Measurements from ENCODE around the gene SORCS1. TPM values are rescaled to one million over a fixed set of nuclear protein-coding genes. Genes with fewer than 3 reads are reported as not detected.

SORCS1 gene
- total RNA-seq, 1 experiment from 2014 or later: not detected

DNA sequence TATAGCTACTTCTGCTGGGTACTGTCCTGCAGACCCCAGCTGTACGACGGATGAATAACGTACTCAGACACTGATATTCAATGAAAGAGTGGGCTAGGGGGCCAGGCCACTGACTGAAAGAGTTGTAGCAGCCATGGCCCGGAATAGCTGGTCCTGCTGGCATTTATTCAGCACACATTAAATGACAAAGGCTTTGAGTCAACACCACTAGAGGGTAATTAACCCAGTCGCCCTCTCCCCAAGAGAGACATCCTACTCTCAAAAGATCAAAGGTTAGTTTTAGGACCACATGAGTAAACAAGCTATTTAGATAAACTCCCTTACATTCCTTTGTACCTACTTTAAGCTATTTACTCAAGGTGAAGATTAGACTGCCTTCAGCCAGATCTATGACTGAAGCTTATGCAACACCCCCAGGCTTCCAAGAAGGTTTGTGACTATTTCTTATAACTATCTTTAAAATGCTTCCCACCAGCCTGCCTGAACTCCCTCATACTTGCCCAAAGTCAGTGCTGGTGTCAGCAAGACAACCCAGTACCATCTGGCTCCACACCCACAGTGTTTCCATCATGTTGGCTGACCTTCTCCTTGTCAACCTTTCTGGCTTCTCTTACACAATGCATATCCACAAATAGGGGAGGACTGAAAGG is 629.1 kb downstream of the SORCS1 start:
- Histone ChIP-seq H3K4me3 (no peak overlapping the region), H3K36me3 (no peaks in the 10 kb centered on the region), H3K9me3 (no peaks in the 10 kb centered on the region), H3K27me3 (no peaks in the 10 kb centered on the region)
- DNase-seq: no peak

DNA sequence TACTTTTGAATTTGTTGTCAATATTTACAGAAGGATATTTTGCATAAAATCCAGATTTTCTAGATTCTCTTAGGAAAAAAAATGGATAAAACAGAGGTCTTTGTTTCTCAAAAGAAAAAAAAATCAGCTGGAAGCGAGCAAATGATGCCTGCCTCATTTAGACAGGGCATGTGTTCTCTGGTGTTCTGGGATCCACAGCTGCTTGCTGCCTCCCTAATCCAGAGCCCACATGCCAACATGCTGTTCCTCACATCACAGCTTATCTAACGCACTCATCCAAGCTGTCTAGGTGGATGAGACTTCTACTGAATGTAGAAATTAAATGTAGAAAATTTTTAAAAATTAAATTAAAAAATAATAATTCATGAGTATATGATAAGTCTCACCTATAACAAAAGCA is 630.1 kb downstream of the SORCS1 start:
- Histone ChIP-seq H3K9me3 (no peaks in the 10 kb centered on the region), H3K4me3 (no peak overlapping the region), H3K27me3 (no peaks in the 10 kb centered on the region), H3K36me3 (no peaks in the 10 kb centered on the region)
- DNase-seq: no peak

DNA sequence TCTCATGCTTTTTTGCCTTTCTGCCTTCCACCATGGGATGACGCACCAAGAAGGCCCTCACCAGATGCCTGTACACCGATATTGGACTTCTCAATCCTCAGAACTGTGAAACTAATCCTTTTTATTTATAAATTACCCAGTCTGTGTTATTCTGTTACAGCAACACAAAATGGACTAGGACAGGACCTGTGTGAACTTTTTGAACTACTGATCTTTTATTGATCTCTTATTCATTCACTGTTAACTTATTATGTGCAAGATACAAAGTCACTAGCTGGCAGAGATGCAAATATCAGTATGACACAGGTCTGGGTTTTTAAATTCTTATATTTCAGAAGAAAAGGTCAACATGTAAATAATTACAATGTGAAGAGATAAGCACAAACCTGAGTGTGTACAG is 635.8 kb downstream of the SORCS1 start:
- H3K4me3 ChIP-seq: no peak overlapping the region
- no peaks in the 10 kb centered on the region for H3K36me3 ChIP-seq
- H3K9me3 ChIP-seq: no peaks in the 10 kb centered on the region
- DNase-seq: no peak
- no peaks in the 10 kb centered on the region for H3K27me3 ChIP-seq

DNA sequence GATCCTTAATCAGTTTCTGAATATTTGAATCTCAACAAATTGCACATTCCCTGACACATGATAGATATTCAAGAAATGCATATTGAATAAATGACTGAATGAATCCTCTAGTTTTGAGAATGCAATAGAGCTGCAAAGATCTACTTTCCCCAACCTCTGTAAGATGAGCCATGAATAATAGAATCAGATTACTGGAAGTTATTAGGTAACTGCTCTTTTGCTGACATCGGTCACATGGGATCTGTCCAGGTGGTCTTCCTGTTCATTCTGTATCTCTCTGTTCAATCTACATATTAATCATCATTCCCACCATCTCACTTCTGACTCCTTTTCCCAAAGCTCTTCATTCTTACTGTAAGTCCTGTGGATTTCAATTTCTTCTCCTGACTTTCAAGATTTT is 638.7 kb downstream of the SORCS1 start:
- DNase-seq: no peak
- Histone ChIP-seq H3K27me3 (no peaks in the 10 kb centered on the region), H3K4me3 (no peak overlapping the region), H3K36me3 (no peaks in the 10 kb centered on the region), H3K9me3 (no peaks in the 10 kb centered on the region)

Measured in MG63 (cell line).